ENCODE data around the gene MOXD1.

DNA sequence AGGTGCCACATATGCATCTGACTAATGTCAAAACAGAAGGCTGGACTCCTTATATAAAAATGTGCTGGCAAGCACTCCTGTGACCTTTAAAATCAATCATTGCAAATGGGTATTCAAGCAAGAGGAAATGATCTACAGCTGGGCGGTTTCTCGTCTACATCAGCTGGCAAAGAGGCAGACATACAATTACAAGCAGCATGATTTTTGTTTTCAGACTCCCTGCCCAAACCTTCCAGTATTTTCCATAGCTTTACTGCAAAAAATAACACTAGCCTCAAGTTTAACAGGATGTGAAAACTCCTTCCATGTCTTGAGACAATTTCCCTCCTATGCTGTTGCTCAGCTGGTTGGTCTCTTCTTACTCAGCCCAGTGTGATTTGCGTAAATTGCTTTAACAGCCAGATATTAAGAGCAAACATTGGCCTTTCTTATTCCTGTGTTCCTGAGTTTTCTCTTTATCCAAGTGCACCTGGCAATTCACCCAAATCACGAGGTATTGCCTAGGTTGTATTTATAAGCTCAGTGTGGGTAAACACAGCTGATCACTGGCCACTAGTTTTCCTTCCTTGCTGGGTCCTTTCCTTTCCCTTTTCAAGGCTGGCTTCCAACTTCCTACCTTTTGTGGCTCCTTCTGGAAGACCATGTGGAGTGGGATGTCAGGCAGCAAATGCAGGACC is 130.4 kb downstream of the MOXD1 start:
- TF ChIP-seq TAF1 (IDR thresholded peaks at IDR 0.05; ENCODE audit: low read depth, low read length) (no peak), POLR2A (IDR thresholded peaks at IDR 0.05; ENCODE audit: control extremely low read depth in 1 of 2, low read depth in 2 of 2, low read length in 2 of 2) (no peak), CREB1 (IDR thresholded peaks at IDR 0.05) (no peak), CTCF (IDR thresholded peaks at IDR 0.05; ENCODE audit: control extremely low read depth in 1 of 3, insufficient read depth in 1 of 3, low read depth in 1 of 3, low read length in 3 of 3) (no peak), BRCA1 (IDR thresholded peaks at IDR 0.05; ENCODE audit: low read depth, low read length) (no peak), GABPA (IDR thresholded peaks at IDR 0.05; ENCODE audit: borderline replicate concordance, insufficient read depth, low read length) (no peak), USF2 (IDR thresholded peaks at IDR 0.05; ENCODE audit: low read length) (no peak), NRF1 (IDR thresholded peaks at IDR 0.05; ENCODE audit: low read depth, low read length) (no peak), TBP (IDR thresholded peaks at IDR 0.05; ENCODE audit: low read depth, low read length) (no peak), TAF7 (optimal IDR thresholded peaks at IDR 0.05; ENCODE audit: borderline replicate concordance, low read depth, low read length) (no peak), RNF2 (IDR thresholded peaks at IDR 0.05; ENCODE audit: borderline replicate concordance, low read depth, low read length, missing control alignments, poor library complexity, severe bottlenecking) (no peak)
